Activated naive CD4-positive, alpha-beta T cell treated with anti-CD3 and anti-CD28 coated beads for 36 hours (primary cell): ENCODE measurements around the gene FAM171A2. TPM values are rescaled to one million over a fixed set of nuclear protein-coding genes. Genes with fewer than 3 reads are reported as not detected.
"Not testable (repeated sequence)": the region's sequence is repeated elsewhere in the genome, so short reads cannot be mapped to it uniquely, and the experiment has no call there.

Experiments
- CTCF ChIA-PET: fragments of 350-600 bp; sonication (Branson Sonifier 250); formaldehyde crosslinking; loops from one replicate; lab custom pipeline; 2021; ENCODE audit warnings: antibody characterized with exemption; lab: Charles Lee
- DNase-seq: peaks from one replicate; pipeline ENCODE4 v3.0.0-alpha.2; 2020
- H3K27ac Mint-ChIP-seq: one replicate; pipeline ENCODE4 v1.8.0; 2021; ENCODE audit warnings: mild to moderate bottlenecking, mixed read lengths
- H3K27me3 Mint-ChIP-seq: one replicate; pipeline ENCODE4 v1.8.0; 2021; ENCODE audit warnings: low read depth, mixed read lengths
- H3K36me3 Mint-ChIP-seq: one replicate; pipeline ENCODE4 v1.8.0; 2021; ENCODE audit warnings: low read depth, mixed read lengths
- H3K4me1 Mint-ChIP-seq: one replicate; pipeline ENCODE4 v1.8.0; 2021; ENCODE audit warnings: low read depth, mixed read lengths
- H3K4me3 Mint-ChIP-seq: one replicate; pipeline ENCODE4 v1.8.0; 2021; ENCODE audit warnings: mild to moderate bottlenecking, moderate library complexity, mixed read lengths
- H3K9me3 Mint-ChIP-seq: one replicate; pipeline ENCODE4 v1.8.0; 2021; ENCODE audit warnings: mixed read lengths
- intact Hi-C: fragments of 100-400 bp; cut with micrococcal nuclease; formaldehyde crosslinking; loops from one replicate; pipeline ENCODE4 v1.15.1; 2023
- total RNA-seq, 2 experiments: library from RNA; stranded (reverse); gene quantifications; one replicate each; pipeline ENCODE4 v1.2.3, GENCODE V29; 2021

The FAM171A2 gene
- total RNA-seq, result under 1 TPM; 0.12 to 0.21 TPM

DNA sequence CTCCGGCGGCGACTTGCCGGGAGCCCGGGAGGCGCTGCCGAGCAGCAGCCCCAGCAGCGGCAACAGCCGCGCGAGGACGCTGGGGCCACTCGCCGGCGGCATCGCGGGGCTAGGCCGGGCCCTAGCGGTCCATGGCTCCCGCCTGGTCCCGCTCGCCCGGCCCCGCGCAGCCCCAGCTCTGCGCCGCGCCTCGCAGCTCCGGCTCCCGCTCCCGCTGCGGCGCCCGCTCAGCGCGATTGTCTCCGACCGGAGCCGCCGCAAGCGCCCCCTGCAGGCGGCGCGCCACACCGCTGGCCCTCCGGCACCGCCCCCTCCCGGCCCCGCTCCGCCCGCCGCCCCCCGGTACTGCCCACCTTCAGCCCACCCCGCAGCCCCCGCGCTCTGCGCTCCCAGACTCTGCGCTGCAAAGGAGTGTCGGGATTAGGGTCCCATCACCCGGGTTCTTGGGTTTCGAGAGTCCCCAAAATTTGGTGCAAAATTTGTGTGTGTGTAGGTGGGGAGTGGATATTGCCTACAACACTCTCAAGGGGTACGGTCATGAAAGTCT, at the start of gene FAM171A2:
Gene FAM171A2, minus strand, starts transcription at position 241 of the 547 bp plus-strand sequence. Its CDS starts 139 bp downstream, at position 102.
- CTCF ChIA-PET, result interaction anchor here (0.6 to 2.6 kb wide), 11 partner anchors 9 to 177 kb away, joined by 3 to 13 read pairs (median 4); partner anchors contain the start of gene TMUB2
- no peaks in the 10 kb centered on the region for H3K36me3 Mint-ChIP-seq
- peaks cover 15% of the 10 kb centered on the region for H3K27me3 Mint-ChIP-seq
- peak within 1 kb of the TSS; percentile 63 for H3K4me3 Mint-ChIP-seq
- no peak within 1 kb of the TSS for H3K27ac Mint-ChIP-seq
- peaks cover 4% of the 10 kb centered on the region for H3K4me1 Mint-ChIP-seq
- peak; percentile 66 for DNase-seq
- no peaks in the 10 kb centered on the region for H3K9me3 Mint-ChIP-seq
- intact Hi-C loops, result no loop called here

DNA sequence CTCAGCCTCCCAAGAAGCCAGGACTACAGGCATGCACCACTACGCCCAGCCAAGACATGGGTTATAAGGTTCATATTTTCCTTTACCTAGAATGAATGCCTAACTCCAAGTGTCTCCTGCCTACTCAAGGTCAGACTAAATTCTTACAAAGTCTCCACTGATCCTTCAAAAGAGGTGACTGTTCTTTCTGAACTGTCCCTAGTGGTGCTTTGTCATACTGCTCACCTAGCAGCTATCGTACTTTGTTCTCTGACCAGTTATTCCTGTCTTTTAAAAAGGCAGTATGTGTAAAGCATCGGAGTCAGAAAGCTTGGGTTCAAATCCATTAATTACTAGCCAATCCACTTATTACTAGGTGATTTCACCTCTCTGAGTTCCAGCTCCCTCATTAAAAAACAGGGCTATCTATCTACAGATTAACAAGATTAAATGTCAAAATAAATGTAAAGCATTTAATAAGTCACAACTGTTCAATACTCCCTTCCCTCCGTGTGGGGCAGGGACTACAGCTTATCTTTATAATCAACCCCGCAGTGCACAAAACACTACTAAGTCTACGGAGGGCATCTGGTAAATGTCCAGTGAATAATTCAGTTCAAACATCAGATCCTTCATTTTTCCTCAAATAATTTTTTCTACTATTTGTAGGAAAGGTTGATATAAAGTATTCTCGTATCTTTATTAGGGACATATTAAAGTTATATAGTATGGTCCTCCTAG, 45.8 kb upstream of the FAM171A2 start:
- Mint-ChIP-seq H3K4me1 (no peaks in the 10 kb centered on the region), H3K4me3 (no peak overlapping the region), H3K27ac (no peak overlapping the region), H3K9me3 (no peaks in the 10 kb centered on the region), H3K36me3 (peaks cover 1% of the 10 kb centered on the region), H3K27me3 (no peaks in the 10 kb centered on the region)
- CTCF ChIA-PET, result no interaction called here
- DNase-seq, result no peak
- intact Hi-C loops, result no loop called here

DNA sequence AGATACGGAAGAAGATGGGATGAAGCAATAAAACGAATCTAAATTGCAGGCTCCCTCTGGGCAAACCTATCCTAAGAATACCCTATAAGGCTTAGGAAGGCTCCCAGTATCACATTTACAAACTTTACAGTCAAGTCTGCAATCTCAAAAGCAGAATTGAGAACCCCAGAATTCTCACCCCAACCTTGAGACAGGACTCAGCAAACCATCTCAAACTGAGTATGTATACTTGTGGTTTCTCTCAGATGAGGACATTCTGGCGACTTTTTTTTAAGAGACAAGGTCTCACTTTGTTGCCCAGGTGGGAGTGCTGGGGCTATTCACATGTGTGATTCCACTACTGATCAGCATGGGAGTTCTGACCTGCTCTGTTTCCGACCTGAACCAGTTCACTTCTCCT, 45.1 kb upstream of the FAM171A2 start:
- CTCF ChIA-PET, result no interaction called here
- H3K4me1 Mint-ChIP-seq, result no peaks in the 10 kb centered on the region
- intact Hi-C loops, result no loop called here
- no peaks in the 10 kb centered on the region for H3K9me3 Mint-ChIP-seq
- no peaks in the 10 kb centered on the region for H3K27me3 Mint-ChIP-seq
- no peak for DNase-seq
- no peak overlapping the region for H3K27ac Mint-ChIP-seq
- peaks cover 1% of the 10 kb centered on the region for H3K36me3 Mint-ChIP-seq
- H3K4me3 Mint-ChIP-seq, result no peak overlapping the region

DNA sequence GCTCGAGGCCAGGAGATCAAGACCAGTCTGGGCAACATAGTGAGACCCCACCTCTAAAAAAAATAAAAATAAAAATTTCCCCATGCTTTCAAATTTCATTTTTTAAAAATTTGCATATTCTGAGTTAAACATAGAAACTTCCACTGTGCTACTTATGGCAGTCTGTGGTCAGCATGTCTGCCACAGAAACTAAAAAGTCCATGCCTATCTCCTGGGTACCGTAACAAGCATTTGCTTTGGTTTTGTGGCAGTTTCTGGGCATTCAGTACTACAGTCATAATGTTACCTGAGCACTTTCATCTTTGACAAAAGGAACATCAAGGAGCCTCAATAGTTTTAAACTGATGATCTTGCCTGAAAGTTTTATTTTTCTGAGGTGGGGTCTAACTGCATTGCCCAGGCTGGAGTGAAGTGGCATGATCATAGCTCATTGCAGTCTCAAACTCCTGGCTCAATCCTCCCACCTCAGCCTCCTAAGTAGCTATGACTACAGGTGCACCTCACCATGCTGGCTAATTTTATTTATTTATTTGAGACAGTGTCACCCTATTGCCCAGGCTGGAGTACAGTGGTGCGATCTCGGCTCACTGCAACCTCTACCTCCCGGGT, 39.0 kb upstream of the FAM171A2 start:
- intact Hi-C loops, result no loop called here
- H3K4me1 Mint-ChIP-seq, result no peaks in the 10 kb centered on the region
- peaks cover 27% of the 10 kb centered on the region for H3K36me3 Mint-ChIP-seq
- H3K9me3 Mint-ChIP-seq, result no peaks in the 10 kb centered on the region
- DNase-seq, result no peak
- peak overlapping the region; percentile 46 for H3K27ac Mint-ChIP-seq
- CTCF ChIA-PET, result interaction anchor here (1.1 kb wide), 1 partner anchor 81 kb away, joined by 3 read pairs; no protein-coding TSS in a partner anchor
- no peaks in the 10 kb centered on the region for H3K27me3 Mint-ChIP-seq
- H3K4me3 Mint-ChIP-seq, result no peak overlapping the region

DNA sequence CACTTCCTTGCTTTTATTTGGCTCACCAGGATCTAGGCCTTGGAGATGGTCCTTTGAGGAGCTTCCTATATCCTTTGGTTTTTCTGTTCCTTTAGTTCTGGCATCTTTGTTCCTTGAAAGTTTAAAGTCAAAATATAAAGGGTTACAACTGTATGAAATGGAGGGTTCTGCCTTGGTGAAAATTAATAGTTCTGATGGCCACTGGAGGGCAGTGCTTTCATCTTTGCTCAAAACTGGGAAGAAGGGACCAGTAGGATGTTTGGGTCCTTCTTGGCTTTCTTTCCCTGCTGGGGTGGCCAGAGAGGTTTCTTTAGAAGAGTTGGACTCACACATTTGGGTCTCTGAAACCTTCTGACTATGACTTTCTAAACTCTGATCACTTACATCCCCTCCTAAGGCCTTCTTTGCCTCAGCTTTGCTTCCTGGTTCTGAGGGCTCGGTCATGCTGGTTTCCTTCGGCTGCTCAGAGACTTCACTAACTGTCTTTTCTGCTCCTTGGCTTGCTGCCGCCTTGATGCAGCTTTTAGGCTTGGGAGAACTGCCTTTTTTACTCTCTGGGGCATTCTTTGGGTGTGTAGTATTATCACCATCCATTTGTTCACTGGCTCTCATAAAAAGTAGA, 36.7 kb upstream of the FAM171A2 start:
- H3K27ac Mint-ChIP-seq, result no peak overlapping the region
- intact Hi-C loops, result loop anchor here (1.0 kb wide), 1 partner anchor 123 kb away; no protein-coding TSS in a partner anchor
- H3K9me3 Mint-ChIP-seq, result no peaks in the 10 kb centered on the region
- CTCF ChIA-PET, result interaction anchor here (0.6 kb wide), 1 partner anchor 352 kb away, joined by 3 read pairs; no protein-coding TSS in a partner anchor
- DNase-seq, result peak; percentile 27
- peaks cover 2% of the 10 kb centered on the region for H3K4me1 Mint-ChIP-seq
- no peak overlapping the region for H3K4me3 Mint-ChIP-seq
- H3K36me3 Mint-ChIP-seq, result peaks cover 29% of the 10 kb centered on the region
- H3K27me3 Mint-ChIP-seq, result no peaks in the 10 kb centered on the region

DNA sequence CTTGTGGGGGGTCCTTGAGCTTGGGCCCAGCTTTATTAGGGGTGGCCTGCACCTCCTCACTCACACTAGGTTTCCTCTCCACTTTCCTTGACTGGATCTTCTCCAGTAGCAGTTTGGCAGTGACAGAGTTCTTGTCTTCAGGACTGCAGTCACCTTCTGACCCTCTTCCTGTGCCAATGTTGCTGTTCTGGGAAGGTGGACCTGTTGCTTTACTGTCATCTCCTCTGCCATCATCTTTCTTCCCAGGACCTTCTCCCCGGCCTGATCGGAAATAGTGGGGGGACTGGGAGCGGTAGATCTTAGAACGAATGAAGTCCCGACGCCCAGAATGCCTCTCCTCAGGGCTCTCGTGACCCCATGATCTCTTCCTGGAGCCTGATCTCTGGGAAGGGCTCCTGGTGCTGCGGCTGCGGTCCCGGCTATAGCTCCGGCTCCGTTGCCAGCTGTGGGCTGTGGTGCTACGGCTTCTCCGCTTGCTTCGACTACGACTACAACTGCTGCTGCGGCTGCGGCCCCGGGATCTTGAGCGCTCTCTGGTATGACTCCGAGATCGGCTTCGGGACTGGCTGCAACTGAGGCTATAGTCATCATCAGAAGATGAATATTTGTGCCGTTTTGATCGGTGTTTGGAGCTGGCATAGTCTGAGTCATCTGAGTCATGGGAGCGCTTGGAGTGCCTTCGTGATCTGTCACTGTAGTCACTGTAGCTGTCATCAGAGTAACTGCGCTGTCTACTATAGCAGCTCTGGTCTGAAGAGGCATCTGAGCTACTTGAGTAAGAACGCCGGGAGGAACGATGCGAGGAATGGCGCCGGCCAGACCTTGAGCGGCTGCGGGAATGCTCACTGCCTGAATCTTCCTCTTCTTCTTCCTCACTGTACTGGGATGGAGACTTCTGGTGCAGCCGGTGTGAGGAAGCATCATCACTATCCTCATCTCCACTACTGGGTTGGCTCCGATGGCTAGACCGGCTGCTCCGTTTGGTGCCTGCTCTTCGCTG, 35.3 kb upstream of the FAM171A2 start:
- Mint-ChIP-seq H3K27me3 (no peaks in the 10 kb centered on the region), H3K4me1 (peaks cover 6% of the 10 kb centered on the region), H3K27ac (no peak overlapping the region), H3K36me3 (peaks cover 29% of the 10 kb centered on the region), H3K4me3 (no peak overlapping the region), H3K9me3 (no peaks in the 10 kb centered on the region)
- no peak for DNase-seq
- intact Hi-C loops, result no loop called here
- CTCF ChIA-PET, result interaction anchor here (0.6 to 1.6 kb wide), 3 partner anchors 21 to 174 kb away, joined by 3 to 6 read pairs (median 4); no protein-coding TSS in a partner anchor

DNA sequence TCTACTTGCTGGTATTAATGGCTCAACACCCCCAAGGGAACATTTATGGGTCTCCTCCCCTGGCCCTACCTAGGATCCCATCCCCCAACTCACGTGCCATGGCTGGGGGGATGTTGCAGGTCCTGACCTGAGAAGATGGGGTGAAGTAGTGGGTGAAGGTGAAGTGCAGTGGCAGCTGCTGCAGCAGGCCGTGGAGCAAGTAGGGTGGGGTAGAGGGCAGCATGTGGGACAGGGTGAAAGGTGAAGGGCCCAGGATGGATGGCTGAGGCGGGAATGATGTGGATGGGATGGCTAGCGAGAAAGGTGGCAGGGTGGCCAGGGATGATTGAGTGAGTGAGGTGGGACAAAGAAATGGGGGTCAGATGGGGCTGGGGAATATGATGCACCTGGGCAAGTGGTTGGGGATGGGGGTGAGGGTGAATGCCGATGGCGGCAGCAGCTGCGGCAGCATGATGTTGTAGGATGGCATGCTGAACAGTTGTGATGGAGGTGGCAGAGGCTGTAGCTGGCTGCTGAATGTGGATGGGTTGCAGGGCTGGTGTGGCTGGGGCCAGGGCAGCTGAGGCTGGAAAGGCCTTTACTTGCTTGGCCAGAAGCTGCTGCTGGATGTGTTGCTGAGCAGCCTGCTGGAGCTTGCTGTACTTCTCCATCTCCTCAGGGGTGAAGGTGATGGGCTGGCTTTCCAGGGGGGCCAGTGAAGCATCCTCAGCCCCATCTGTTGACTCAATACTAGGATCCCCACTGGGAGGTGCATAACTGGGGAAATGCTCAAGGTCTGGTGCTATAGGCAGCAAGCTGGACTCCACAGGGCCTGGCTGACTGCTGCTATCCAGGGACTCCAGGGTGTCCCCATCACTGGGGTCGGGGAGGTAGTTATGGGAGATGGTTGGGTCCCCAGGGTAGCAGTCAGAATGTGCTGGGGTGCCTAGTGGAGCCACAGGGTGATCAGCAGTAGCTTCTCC, 34.1 kb upstream of the FAM171A2 start:
- Mint-ChIP-seq H3K9me3 (no peaks in the 10 kb centered on the region), H3K4me1 (peaks cover 13% of the 10 kb centered on the region), H3K36me3 (peaks cover 28% of the 10 kb centered on the region), H3K4me3 (no peak overlapping the region), H3K27ac (no peak overlapping the region), H3K27me3 (no peaks in the 10 kb centered on the region)
- DNase-seq, result no peak
- CTCF ChIA-PET, result interaction anchor here (0.6 to 1.6 kb wide), 3 partner anchors 22 to 172 kb away, joined by 3 to 6 read pairs (median 4); no protein-coding TSS in a partner anchor
- intact Hi-C loops, result no loop called here

DNA sequence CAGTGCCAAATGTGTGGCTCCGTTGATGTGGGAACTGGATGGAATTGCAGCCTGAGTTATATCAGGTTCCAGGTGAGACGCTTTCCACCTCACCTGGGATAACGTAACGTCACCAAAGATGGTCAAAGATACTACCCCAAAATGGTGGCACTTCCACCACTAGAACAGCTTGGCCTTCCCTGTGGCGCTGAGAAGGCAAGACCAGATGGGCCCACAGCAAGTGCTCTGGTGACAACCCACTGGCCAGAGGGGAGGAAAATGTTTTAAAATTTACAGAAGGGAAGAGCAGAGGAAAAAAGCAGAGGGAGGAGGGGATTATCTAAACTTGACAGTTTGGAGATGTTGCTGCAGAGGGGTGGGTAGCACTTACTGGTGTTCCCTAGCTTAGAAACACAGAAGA, 33.3 kb upstream of the FAM171A2 start:
- H3K9me3 Mint-ChIP-seq, result no peaks in the 10 kb centered on the region
- no peak overlapping the region for H3K4me3 Mint-ChIP-seq
- no peak overlapping the region for H3K27ac Mint-ChIP-seq
- peaks cover 23% of the 10 kb centered on the region for H3K36me3 Mint-ChIP-seq
- H3K4me1 Mint-ChIP-seq, result peaks cover 13% of the 10 kb centered on the region
- CTCF ChIA-PET, result no interaction called here
- DNase-seq, result no peak
- H3K27me3 Mint-ChIP-seq, result no peaks in the 10 kb centered on the region
- intact Hi-C loops, result no loop called here

DNA sequence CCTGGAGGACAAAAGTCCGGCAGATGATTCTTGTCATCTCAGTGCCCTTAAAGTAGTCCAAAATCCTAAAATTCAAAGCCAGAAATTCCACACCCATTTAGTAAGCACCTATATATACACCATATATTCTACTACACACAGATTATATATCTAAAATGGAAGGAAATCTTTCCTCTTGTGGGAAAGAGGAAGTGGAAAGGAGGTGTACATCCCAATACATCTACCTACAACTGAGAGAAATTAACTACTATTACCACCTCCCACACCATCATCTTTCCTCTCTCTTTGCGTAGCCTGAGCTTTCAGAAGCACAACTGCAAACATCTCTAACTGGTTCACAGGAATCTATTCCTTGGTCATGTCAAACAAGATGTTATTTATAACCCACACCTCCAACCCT, 31.2 kb upstream of the FAM171A2 start:
- CTCF ChIA-PET, result no interaction called here
- H3K36me3 Mint-ChIP-seq, result peaks cover 15% of the 10 kb centered on the region
- peaks cover 13% of the 10 kb centered on the region for H3K4me1 Mint-ChIP-seq
- H3K27ac Mint-ChIP-seq, result no peak overlapping the region
- H3K4me3 Mint-ChIP-seq, result no peak overlapping the region
- DNase-seq, result no peak
- intact Hi-C loops, result loop anchor here (5.0 kb wide), 1 partner anchor 107 kb away; the partner anchor contains the start of gene GPATCH8
- no peaks in the 10 kb centered on the region for H3K9me3 Mint-ChIP-seq
- peaks cover 2% of the 10 kb centered on the region for H3K27me3 Mint-ChIP-seq

DNA sequence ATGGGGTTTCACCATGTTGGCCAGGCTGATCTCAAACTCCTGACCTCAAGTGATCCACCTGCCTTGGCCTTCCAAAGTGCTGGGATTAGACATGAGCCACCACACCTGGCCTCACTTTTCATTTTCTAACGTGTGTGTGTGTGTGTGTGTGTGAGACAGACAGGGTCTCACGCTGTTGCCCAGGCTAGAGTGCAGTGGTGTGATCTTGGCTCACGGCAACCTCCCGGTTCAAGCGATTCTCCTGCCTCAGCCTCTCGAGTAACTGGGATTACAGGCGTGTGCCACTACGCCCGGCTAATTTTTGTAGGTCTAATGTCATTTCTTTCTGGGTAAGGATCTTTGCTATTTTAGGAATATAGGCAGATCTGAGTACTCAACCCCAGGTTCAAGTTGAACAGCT, 30.5 kb upstream of the FAM171A2 start:
- H3K4me3 Mint-ChIP-seq, result not testable (repeated sequence)

More for the DNA sequence above, 30.5 kb upstream of the FAM171A2 start:
- intact Hi-C loops, result loop anchor here (5.0 kb wide), 1 partner anchor 108 kb away; the partner anchor contains the start of gene GPATCH8
- H3K9me3 Mint-ChIP-seq, H3K27ac Mint-ChIP-seq, DNase-seq, H3K27me3 Mint-ChIP-seq: not testable (repeated sequence)
- CTCF ChIA-PET, result interaction anchor here (0.7 kb wide), 1 partner anchor 130 kb away, joined by 3 read pairs; no protein-coding TSS in a partner anchor
- Mint-ChIP-seq H3K36me3 (peaks cover 11% of the 10 kb centered on the region), H3K4me1 (peaks cover 15% of the 10 kb centered on the region)
